ENCODE measurements around the gene IGDCC3.

DNA sequence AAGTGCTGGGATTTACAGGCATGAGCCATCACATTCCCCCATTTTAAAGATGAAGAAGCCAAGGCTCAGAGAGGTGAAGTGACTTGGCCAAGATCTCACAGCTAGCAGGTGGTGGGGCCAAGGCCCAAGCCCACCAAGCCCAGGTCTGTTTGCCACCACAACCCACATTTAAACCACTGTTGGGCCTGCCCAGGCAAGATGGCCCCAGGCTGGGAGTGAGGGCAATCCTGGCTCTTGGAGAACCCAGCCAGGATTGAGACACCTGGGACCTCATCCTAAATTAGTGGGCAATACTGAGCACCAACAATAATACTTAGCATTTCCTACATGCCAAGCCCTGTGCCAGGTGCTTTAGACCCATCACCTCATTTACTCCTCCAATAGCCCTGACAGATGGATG, 6.9 kb downstream of the IGDCC3 start:
- TF ChIP-seq POLR2A (IDR thresholded peaks at IDR 0.05) (no peak), POLR2AphosphoS5 (IDR thresholded peaks at IDR 0.05) (no peak)
- TF ChIP-seq, protein P1, sequence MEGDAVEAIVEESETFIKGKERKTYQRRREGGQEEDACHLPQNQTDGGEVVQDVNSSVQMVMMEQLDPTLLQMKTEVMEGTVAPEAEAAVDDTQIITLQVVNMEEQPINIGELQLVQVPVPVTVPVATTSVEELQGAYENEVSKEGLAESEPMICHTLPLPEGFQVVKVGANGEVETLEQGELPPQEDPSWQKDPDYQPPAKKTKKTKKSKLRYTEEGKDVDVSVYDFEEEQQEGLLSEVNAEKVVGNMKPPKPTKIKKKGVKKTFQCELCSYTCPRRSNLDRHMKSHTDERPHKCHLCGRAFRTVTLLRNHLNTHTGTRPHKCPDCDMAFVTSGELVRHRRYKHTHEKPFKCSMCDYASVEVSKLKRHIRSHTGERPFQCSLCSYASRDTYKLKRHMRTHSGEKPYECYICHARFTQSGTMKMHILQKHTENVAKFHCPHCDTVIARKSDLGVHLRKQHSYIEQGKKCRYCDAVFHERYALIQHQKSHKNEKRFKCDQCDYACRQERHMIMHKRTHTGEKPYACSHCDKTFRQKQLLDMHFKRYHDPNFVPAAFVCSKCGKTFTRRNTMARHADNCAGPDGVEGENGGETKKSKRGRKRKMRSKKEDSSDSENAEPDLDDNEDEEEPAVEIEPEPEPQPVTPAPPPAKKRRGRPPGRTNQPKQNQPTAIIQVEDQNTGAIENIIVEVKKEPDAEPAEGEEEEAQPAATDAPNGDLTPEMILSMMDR (IDR thresholded peaks at IDR 0.05), result no peak

Measured in suprapubic skin (tissue), 4 donors.